Parietal lobe (tissue), 1 donor: ENCODE data around the gene PLEKHA7. TPM values are rescaled to one million over a fixed set of nuclear protein-coding genes. Genes with fewer than 3 reads are reported as not detected.

Experiments used
- total RNA-seq: library from RNA; depleted of rRNA; stranded (reverse); fragments of >200 nt; gene quantifications from one replicate; pipeline ENCODE4 v1.2.3, GENCODE V29; 2014

The PLEKHA7 gene
- 18.5 TPM for total RNA-seq

DNA sequence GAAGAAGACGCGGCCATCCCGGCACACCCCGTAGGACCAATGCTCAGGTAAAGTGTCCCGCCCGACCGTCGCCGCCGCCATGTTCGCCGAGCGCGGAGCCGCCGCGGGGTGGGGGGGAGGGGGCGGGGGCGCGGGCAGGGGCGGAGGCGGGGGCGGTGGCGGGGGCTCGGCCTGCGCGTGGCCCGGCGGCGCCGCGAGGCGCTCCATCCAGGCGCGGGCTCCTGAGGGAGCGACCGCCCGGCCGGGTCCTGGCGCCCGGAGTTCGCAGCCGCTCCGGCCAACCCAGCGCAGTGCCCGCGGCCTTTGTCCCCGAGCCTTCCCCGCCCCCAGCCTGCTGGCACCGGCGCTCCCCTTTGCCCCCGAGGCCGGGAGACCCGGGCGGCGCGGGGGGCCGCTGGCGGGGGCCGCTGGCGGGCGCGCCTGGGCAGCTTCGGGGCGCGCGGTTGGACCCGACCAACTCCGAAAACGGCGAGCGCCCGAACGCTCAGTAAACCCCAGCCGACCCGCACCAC lies at the start of gene PLEKHA7:
Gene PLEKHA7, minus strand, starts transcription at position 94 of the 512 bp plus-strand sequence. Its CDS starts 13 bp downstream, at position 81.

DNA sequence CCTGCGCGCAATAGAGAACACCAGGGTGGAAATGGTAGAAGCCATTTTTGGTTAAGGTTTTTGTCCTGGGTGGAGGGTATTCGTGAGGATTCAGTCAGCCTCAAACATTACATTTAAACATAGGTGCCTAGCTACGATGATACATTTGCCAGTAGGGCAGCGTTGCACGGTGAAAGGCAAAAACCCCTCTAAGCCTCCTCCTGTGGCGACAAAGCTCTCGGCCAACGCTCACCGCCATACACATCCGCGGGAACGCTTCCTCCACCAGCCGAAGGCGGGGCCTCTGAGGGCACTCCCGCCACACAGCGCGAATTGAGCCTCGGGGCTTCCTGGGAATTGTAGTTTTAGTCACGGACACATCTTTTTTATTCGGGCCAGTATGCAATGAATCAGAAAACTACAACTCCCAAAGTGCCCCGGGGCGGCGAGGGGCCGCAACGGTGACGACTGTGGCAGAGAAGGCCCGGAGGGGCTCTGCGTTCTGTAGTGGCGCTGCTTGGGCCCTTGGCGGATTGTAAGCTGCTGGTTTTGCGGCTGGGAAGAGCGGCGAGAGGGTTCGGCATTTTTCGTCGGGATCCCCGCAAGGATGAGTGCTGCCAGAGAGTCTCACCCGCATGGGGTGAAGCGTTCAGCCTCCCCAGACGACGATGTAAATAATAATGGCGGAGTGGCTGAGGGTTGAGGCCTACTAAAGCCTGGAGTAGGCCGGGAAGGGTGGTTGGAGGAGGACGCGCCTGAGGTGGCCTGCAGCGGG lies 275.8 kb downstream of the PLEKHA7 start, which contains the start of gene C11orf58:
Gene C11orf58, plus strand, starts transcription at position 455 of the 754 bp plus-strand sequence. Its CDS starts 132 bp downstream, at position 587.

Other genes with a start within 250 kb of the PLEKHA7 start
- gene RPS13, start 63.3 kb upstream of the PLEKHA7 start, total RNA-seq, result 1,672 TPM
- 60.1 TPM for gene PIK3C2A, start 193.6 kb upstream of the PLEKHA7 start, total RNA-seq